Cerebellar cortex (tissue), 1 donor: Measurements from ENCODE around the gene SRP68.
"Not testable (repeated sequence)": the region's sequence is repeated elsewhere in the genome, so short reads cannot be mapped to it uniquely, and the experiment has no call there.

Source experiments
- DNase-seq: peaks from one replicate; pipeline ENCODE4 v3.0.0-alpha.2; 2015; ENCODE audit warnings: low spot score

The SRP68 gene

GRCh38 chr17:76044475-76045007 is 27.8 kb downstream of the SRP68 start:
- DNase-seq: not testable (repeated sequence)

GRCh38 chr17:76042868-76043267 is 29.4 kb downstream of the SRP68 start:
- not testable (repeated sequence) for DNase-seq

- no peak for DNase-seq
These were observed 31.9 kb downstream of the SRP68 start for GRCh38 chr17:76040376-76040775.

GRCh38 chr17:76039121-76039520 is 33.2 kb downstream of the SRP68 start:
- no peak for DNase-seq

- no peak for DNase-seq
These were observed 34.3 kb downstream of the SRP68 start for GRCh38 chr17:76038050-76038449.

- DNase-seq: no peak
These were observed 35.6 kb downstream of the SRP68 start for GRCh38 chr17:76036497-76037261.

GRCh38 chr17:76034428-76035350 is 37.6 kb downstream of the SRP68 start:
- DNase-seq: no peak

GRCh38 chr17:76033139-76033538 is 39.2 kb downstream of the SRP68 start:
- no peak for DNase-seq

- DNase-seq: no peak
These were observed 39.6 kb downstream of the SRP68 start for GRCh38 chr17:76032780-76033108.

- DNase-seq: no peak
These were observed 40.1 kb downstream of the SRP68 start for GRCh38 chr17:76032073-76032779.

GRCh38 chr17:76027159-76027839 is 45.0 kb downstream of the SRP68 start, which contains the start of gene EVPL:
TSS of gene EVPL (minus strand) at chr17:76027306. CDS start at chr17:76027198, 108 bp downstream.
- DNase-seq: no peak

GRCh38 chr17:76026714-76027158 is 45.6 kb downstream of the SRP68 start:
- no peak for DNase-seq

- DNase-seq: no peak
These were observed 47.0 kb downstream of the SRP68 start for GRCh38 chr17:76025294-76025693.

GRCh38 chr17:76024353-76024752 is 48.0 kb downstream of the SRP68 start:
- DNase-seq: no peak

GRCh38 chr17:76023900-76024237 is 48.4 kb downstream of the SRP68 start:
- DNase-seq: no peak

- DNase-seq: no peak
These were observed 49.1 kb downstream of the SRP68 start for GRCh38 chr17:76022973-76023899.

GRCh38 chr17:76022285-76022684 is 50.0 kb downstream of the SRP68 start:
- no peak for DNase-seq

GRCh38 chr17:76019833-76020467 is 52.4 kb downstream of the SRP68 start:
- DNase-seq: no peak

GRCh38 chr17:76018801-76019200 is 53.5 kb downstream of the SRP68 start:
- DNase-seq: no peak

GRCh38 chr17:76018340-76018680 is 54.0 kb downstream of the SRP68 start:
- no peak for DNase-seq
